ENCODE results near the gene PACRG.

The PACRG gene

GRCh38 chr6:163199371-163199770 is 471.6 kb downstream of the PACRG start:
- DNase-seq (ENCODE audit: low read depth in 2 of 2), result no peak

GRCh38 chr6:163200289-163200688 is 472.5 kb downstream of the PACRG start:
- DNase-seq (ENCODE audit: low read depth in 2 of 2), result no peak

DNA sequence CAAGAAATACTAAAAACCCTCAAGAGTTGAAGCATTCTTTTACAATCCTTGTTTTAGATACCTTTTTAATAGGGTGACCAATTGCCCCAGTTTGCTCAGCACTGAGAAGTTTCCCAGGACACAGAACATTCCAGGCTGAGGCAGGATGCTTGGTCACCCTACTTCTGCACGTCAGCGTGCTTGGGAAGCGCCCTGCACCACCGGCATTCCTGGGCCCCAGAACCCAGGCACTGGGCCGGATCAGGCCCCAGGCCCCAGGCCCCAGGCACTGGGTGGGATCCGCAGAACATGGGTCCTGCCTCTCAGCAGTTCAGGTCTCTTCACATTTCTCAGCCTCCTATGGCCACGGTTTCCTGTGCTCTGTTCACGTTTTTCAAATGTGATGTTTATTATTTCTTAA is 472.9 kb downstream of the PACRG start:
- no peak for DNase-seq (ENCODE audit: low read depth in 2 of 2)

GRCh38 chr6:163201855-163202254 is 474.1 kb downstream of the PACRG start:
- DNase-seq (ENCODE audit: low read depth in 2 of 2), result no peak

GRCh38 chr6:163206196-163206595 is 478.4 kb downstream of the PACRG start:
- no peak for DNase-seq (ENCODE audit: low read depth in 2 of 2)

DNA sequence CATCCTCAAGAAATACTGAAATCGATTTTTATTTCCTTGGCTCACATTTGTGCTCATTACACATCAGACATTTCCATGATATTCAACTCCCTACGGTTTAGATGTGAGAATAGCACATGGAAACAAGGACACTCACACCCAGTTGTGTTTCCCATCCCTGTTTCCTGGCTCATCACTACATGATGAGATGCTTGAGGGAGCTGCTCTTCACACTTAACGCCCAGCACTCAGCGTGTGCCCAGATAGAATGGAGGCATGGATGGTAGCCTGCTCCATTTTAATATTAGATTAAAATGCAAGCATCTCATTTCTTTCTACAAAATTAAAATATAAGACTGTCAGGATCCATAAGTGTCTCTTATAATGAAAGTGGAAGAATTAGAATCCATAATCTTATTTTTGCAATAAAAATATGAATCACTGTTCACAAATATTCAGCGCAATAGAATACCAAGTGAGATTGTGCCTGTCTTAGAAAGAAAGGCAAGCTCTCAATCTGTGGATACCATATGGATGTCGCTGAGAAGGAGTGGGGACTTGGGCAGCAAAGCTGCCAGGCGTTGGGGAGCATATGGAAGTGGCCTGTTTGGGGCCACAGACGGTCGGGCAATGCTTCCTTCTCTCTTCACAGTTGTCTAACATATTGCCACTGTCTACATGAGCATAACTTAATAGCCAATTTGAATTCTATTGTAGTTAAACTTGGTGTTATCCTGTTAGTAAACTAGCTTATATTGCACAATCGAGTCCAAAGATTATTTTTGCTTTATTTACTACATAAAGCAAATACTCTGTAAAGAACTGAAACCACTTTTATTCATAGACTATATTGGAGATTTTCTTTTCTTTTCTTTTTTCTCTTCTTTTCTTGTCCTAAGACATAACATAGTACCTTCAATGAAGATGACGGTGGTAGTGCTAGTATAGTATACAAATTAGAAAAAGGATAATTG is 479.9 kb downstream of the PACRG start:
- DNase-seq (ENCODE audit: low read depth in 2 of 2), result no peak

DNA sequence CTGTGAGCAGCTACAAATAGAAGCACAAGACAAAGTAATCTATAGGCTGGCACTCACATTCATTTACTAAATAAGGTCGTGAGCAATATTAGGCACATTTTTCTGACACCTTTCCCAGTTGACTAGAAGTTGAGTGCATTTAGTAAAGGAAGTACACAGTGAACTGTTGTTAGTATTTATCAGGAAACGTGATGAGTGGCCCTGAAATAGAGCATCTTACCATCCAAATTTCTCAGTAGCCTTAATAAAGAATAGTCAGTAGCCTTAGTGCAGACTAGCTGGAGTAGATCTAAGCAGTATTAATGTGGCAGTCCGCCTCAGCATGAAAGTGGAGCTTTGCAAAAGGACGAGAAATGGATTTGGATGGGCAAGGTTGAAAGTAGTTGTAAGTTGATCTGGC is 481.2 kb downstream of the PACRG start:
- DNase-seq (ENCODE audit: low read depth in 2 of 2), result no peak

- no peak for DNase-seq (ENCODE audit: low read depth in 2 of 2)
Observed at GRCh38 chr6:163212123-163212522, 484.3 kb downstream of the PACRG start.

DNA sequence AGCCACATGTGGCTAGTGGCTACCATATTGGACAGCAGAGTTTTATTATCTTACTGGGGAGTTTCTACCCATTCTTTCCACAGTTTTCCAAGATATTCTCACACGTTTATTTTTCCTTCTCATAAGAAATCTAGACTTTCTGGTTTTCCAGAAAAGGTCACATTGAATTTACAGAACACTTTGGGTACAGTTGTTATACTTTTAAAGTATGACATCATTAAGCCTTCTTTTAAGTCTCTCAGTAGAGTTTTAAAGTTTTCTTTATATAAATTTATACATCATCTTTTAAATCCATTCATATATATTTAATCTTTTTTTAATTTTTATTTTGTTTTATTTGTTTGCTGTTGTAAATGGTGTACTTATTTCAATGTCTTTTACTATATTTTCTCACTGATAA is 486.5 kb downstream of the PACRG start:
- no peak for DNase-seq (ENCODE audit: low read depth in 2 of 2)

DNA sequence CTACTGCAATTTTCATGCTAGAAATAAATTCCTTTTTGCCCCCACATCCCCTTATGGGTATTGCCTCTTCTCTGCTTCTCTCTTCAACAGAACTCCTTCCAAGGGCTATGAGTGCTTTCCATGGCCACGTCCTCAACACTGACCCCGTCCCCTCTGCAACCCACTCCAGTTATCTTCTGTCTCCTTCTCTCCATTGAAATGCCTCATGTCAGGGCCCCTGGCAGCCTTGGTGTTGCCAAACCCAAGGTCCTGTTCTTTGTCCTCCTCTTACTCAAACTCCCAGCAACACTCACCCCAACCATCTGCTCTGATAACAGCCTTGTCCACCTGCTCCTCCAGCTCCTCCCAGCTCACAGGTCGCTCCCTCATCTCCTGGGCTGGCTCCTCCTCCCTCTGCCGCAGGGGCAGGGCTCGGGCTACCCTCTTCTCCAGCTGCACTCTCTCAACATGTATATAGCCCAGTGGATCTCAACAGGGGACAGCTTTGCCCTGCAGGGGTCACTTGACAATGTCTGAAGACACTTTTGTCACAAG is 490.7 kb downstream of the PACRG start:
- DNase-seq (ENCODE audit: low read depth in 2 of 2), result no peak

DNA sequence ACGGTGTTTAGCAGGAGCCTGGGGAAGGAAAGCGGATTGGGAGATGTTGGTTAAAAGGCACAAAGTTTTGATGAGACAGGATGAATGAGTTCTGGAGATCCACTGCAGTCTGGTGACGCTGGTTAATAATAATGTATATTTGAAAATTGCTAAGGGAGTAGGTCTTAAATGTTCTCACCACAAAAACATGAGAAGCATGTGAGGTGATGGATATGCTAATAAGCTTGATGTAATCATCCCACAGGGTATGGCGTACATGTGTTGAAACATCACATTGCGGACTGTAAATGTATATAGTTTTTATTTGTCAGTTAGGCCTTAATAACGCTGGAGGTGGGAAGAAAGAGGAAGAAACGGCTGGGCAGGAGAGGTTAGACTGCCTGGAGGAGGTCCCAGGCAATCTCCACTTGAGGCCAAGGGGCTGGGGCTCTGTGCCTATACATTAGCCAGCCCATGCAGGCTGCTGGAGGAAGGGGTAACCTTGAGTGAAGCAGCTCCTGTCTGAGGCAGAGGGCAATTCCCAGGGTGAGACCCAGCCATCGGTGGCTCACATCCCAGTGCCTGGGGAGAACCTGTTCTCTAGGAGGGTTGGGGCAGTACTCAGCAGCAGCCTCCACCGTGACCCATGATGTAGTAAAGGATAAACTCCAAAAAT is 498.5 kb downstream of the PACRG start:
- no peak for DNase-seq (ENCODE audit: low read depth in 2 of 2)

DNA sequence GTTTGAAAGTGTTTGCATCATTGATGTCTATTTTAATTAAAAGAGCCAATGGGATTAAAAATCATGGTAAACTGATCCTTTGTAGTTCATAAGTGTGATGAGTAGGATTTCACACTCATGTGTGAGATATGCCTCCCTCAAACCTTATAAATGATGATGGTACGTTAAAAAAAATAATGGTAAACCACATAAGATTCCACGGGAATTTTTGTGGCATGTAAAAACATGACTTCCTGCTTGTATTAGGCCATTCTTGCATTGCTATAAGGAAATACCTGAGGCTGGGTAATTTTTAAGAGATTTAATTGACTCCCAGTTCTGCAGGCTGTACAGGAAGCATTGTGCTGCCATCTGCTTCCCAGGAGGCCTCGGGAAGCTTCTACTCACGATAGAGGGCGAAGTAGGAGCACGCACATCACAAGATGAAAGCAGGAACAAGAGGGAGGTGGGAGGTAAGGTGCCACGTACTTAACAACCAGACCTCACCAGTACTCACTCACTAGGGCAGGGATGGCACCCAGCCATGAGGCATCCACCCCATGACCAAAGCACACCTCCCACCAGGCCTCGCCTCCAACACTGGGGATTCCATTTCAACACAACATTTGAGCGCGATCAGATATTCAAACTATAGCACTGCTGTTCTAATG is 499.2 kb downstream of the PACRG start:
- DNase-seq (ENCODE audit: low read depth in 2 of 2), result no peak

DNA sequence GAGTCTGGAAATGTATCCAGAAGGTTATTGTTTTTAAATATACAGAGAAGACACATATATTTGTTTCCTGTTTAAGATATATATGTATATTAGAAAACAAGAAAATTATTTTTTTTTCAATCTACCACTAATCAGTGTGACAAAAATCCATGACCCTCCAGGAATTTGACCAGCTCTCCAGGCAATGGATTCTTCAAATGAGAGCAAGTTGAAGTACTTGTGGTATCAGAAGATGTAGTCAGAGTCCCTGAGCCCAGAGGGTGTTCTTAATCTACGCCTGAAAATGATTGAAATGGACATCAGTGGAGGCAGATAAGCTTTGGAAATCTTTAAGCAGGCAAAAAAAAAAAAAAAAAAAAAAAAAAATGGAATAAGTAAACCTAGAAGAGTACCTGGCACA is 500.3 kb downstream of the PACRG start:
- no peak for DNase-seq (ENCODE audit: low read depth in 2 of 2)

DNA sequence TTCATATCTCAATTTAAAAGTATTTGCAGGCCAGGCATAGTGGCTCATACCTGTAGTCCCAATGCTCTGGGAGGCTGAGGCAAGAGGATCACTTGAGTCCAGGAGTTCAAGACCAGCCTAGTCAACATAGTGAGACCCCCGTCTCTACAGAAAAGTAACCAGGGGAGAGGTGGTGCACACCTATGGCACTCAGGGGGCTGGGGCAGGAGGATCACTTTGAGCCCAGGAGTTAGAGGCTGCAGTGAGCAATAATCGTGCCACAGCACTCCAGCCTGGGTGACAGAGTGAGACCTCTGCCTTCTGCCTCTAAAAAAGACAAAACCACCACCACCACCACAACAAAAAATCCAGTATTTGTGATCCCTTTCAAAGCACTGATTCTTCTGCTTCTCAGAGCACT is 501.3 kb downstream of the PACRG start:
- DNase-seq (ENCODE audit: low read depth in 2 of 2), result no peak

DNA sequence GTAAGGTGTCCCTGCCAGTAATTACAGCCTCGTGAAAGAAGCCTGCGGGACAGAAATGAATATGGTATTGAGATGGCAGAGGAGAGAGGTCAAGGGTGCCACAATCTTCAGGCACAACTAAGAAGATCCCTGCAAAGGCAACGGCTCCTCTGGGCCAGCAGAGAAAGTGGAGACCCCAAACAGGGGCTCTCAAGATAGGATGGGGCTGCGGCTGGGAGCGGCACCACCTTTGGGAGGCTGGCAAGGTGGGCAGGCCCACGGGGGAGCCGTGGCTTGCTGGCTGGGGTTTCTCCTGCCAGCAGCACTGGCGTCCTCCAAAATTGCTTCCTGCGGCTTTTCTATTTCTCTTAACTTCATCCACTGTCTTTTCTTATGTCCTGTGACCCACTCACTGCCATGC is 503.1 kb downstream of the PACRG start:
- DNase-seq (ENCODE audit: low read depth in 2 of 2), result no peak

GRCh38 chr6:163231356-163232014 is 503.7 kb downstream of the PACRG start:
- no peak for DNase-seq (ENCODE audit: low read depth in 2 of 2)

GRCh38 chr6:163232015-163232523 is 504.3 kb downstream of the PACRG start:
- DNase-seq (ENCODE audit: low read depth in 2 of 2), result no peak

DNA sequence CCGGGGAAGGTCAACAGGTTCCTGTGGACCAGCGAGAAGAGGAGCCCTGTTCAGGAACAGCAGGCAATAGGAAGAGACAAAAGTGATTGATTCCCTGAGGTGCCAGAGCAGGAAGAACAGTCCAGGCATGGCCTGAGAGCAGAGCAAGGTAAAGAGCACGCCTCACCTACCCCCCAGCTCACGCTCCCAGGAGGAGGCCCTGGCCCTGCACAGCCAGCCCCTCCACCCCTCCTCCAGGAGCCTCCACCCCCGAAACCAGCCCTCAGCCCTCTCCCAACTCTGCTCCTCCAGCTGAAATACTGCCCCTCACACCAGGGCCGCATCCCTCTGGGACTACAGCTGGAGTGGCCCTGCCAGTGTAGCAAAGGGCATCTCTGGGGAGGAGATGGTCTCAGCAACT is 504.9 kb downstream of the PACRG start:
- no peak for DNase-seq (ENCODE audit: low read depth in 2 of 2)

DNA sequence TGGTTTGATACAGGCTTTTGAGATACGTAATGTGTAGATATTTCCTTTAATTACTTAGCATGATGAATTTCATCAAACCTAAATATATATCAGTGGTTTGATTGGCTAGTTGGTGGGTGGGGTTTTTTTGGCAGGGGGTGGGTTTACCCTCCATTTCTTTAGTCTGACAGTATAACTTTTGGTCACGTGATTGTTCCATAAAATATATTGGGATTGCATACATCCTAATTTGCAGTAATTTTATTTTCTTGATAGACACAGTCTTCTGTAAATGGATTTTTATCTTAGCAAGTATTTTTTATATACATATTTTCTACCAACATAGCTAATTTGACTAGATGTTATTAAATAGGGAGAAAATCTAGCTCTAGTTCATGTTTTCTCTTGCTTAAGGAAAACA is 509.3 kb downstream of the PACRG start:
- DNase-seq (ENCODE audit: low read depth in 2 of 2), result no peak

DNA sequence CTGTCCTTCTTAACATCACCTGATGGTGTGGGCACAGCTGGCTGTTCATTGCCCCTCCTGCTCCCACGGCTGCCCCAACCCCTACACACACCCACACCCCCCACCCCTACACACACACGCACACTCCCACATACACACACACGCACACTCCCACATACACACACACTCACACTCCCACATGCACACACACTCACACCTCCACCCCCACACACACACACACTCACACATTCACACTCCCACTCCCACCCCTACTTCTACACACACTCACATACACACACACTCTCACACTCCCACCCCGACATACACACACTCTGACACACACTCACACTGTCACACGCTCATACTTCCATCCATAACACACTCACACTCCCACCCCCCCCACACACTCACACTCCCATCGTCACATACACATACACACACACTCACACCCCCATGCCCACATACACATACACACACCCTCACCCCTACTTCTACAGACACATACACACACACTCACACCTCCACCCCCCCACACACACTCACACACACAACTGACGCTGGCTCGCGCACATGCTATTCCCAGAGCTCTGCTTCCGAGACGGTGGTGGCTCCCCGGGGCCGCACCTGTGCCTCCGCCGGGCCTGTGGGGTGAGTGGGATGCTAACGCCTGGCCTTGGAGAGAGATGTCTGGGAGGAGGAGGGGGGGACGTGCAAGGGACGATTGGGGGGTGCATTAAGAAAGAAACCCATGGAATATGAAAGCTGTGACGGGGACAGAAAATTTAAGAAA is 512.0 kb downstream of the PACRG start:
- DNase-seq (ENCODE audit: low read depth in 2 of 2), result no peak

GRCh38 chr6:163240556-163240955 is 512.8 kb downstream of the PACRG start:
- no peak for DNase-seq (ENCODE audit: low read depth in 2 of 2)
